Transverse colon (tissue), 4 donors: Measurements from ENCODE around the gene HOXB2.

Experiments used
- EP300 ChIP-seq: sonication (generic); formaldehyde crosslinking; IDR thresholded peaks from one replicate; pipeline ENCODE4 v1.6.1; 2017; ENCODE audit warnings: antibody characterized with exemption, low read depth
- POLR2A ChIP-seq: fragments of 450-650 bp; IDR thresholded peaks from one replicate; pipeline ENCODE4 v1.6.1; 2016; ENCODE audit warnings: antibody characterized with exemption, mild to moderate bottlenecking, moderate library complexity
- POLR2AphosphoS5 ChIP-seq, 3 donors: sonication (generic); formaldehyde crosslinking; IDR thresholded peaks; one replicate each; pipeline ENCODE4 v1.6.1; 2016; ENCODE audit warnings: antibody characterized with exemption in 3 of 3
- TF ChIP-seq, protein P1 (sequence below), 5 experiments: fragments of 200-600 bp in 3 of 5; fragments of 450-650 bp in 2 of 5; sonication (generic) in 3 of 5; IDR thresholded peaks; 1 replicate in 2 of 5; 2 replicates in 3 of 5; pipeline ENCODE4 v1.5.1; 2016 to 2017; ENCODE audit warnings: antibody characterized with exemption in 5 of 5, inconsistent platforms in 3 of 5, mild to moderate bottlenecking in 2 of 5, moderate library complexity in 1 of 5

GRCh38 chr17:48589060-48589830 is 44.3 kb upstream of the HOXB2 start:
- TF ChIP-seq, protein P1, sequence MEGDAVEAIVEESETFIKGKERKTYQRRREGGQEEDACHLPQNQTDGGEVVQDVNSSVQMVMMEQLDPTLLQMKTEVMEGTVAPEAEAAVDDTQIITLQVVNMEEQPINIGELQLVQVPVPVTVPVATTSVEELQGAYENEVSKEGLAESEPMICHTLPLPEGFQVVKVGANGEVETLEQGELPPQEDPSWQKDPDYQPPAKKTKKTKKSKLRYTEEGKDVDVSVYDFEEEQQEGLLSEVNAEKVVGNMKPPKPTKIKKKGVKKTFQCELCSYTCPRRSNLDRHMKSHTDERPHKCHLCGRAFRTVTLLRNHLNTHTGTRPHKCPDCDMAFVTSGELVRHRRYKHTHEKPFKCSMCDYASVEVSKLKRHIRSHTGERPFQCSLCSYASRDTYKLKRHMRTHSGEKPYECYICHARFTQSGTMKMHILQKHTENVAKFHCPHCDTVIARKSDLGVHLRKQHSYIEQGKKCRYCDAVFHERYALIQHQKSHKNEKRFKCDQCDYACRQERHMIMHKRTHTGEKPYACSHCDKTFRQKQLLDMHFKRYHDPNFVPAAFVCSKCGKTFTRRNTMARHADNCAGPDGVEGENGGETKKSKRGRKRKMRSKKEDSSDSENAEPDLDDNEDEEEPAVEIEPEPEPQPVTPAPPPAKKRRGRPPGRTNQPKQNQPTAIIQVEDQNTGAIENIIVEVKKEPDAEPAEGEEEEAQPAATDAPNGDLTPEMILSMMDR (IDR thresholded peaks at IDR 0.05): no peak
- TF ChIP-seq POLR2A (no peak), POLR2AphosphoS5 (IDR thresholded peaks at IDR 0.05) (no peak), EP300 (no peak)
